Head of caudate nucleus (tissue), 42 donors: ENCODE results near the gene KCNF1.

ENCODE experiments used
- DNase-seq, 42 donors: peaks; one replicate each; pipeline versions ENCODE4 v3.0.0 to v3.0.0-alpha.2; 2020 to 2021; ENCODE audit warnings: mixed read lengths in 7 of 42
- intact Hi-C: fragments of 100-400 bp; cut with DNase I; formaldehyde crosslinking; loops from one replicate; pipeline ENCODE4 v1.15.0; 2022

Gene KCNF1, protein sequence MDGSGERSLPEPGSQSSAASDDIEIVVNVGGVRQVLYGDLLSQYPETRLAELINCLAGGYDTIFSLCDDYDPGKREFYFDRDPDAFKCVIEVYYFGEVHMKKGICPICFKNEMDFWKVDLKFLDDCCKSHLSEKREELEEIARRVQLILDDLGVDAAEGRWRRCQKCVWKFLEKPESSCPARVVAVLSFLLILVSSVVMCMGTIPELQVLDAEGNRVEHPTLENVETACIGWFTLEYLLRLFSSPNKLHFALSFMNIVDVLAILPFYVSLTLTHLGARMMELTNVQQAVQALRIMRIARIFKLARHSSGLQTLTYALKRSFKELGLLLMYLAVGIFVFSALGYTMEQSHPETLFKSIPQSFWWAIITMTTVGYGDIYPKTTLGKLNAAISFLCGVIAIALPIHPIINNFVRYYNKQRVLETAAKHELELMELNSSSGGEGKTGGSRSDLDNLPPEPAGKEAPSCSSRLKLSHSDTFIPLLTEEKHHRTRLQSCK

DNA sequence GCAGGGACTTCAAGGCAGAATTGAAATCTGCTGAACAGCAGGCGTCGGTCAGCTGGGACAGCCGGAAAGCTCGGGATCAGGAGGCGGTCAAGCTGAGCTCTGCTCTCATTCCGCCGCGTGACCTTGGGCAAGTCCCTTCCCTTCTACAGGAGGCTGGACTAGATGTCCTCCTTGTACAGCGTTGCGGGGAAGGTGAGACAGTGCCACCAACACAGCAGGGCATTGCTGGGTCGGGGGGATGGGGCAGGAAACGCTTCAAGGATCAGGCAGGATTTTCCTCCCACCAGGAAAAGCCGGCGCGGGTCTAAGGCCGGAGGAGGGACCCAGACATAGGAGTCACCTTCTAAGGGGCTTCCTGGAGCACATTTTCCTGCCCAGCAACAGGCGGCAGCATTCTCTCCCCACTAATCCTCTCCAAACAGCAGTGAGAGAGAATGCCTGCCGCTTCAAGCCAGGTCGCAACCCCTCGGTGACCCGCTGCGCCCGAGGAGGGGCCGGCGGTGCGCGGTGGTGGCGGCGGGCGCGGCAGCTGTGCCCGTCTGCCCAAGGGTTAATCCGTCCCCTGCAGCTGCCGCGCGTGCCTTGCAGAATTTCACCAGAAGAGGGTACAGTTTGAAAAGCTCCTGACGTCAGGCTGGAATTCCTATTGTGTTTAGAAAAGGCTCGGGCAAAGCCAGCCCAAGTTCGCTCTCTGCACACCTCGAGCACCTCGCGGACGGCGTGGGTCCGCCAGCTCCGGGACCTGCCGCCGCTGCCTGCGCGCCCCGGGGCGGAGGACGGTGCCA lies at the start of gene KCNF1:
Gene KCNF1 (plus strand): TSS at position 644 of the 785 bp plus-strand sequence. CDS start 493 bp downstream, outside the sequence.
- DNase-seq = peak in 17 of 42 donors; percentile 19 to 78 (median 57)
- intact Hi-C loops = loop anchor here (10.0 kb wide), 1 partner anchor 213 kb away; no protein-coding TSS in a partner anchor

GRCh38 chr2:10862330-10862729 lies 49.4 kb upstream of the KCNF1 start:
- DNase-seq = peak in 1 of 42 donors; percentile 19

GRCh38 chr2:10863047-10863446 lies 48.7 kb upstream of the KCNF1 start:
- peak in 1 of 42 donors; percentile 25 for DNase-seq
- intact Hi-C loops = no loop called here

More at GRCh38 chr2:10862330-10862729, 49.4 kb upstream of the KCNF1 start:
- intact Hi-C loops = no loop called here

- intact Hi-C loops = no loop called here
- peak in 8 of 42 donors; percentile 25 to 52 (median 32) for DNase-seq
Observed at GRCh38 chr2:10863837-10864236, 47.9 kb upstream of the KCNF1 start.

DNA sequence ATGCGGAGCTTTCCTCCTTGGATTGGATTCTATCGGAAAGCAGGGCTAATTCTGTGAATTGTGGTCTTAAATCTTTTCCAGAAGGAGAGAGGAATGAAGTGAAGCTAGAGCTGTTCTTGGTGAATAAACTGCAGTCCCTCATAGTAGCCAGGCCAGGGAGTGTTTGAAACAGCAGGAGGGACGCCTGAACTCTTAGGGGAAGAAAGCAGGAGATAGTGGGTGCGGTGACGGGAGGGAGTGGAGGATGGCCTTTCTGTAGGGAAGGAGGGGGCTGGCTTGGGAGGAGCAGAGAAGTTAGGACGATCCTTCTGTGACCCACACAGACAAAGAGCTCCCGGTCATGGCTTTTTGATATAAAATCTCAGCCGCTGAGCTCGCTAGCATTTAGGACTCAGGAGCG lies 47.5 kb upstream of the KCNF1 start:
- intact Hi-C loops = no loop called here
- DNase-seq = peak in 1 of 42 donors; percentile 25

- DNase-seq = peak in 20 of 42 donors; percentile 34 to 77 (median 56)
Observed at GRCh38 chr2:10864861-10865636, 46.7 kb upstream of the KCNF1 start.

DNA sequence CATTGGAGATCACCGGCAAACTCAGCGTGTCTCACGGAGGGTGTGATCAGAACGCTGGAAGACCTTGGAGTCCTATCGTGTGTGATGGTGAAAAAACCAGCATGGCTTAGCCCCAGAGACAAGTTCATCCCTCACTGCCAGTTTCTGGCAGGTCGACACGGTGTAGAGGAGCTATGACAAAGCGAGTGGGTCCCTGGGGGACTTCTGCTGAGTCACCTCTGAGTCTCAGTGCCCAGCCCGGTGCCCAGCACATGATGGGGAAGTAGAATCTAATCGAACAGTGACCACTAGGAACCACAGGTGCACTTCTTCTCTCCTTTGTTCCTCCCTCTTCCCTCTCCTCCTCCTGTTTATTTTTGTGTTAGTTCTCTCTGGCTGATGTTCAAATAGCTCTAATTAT lies 45.9 kb upstream of the KCNF1 start:
- intact Hi-C loops = no loop called here

More at GRCh38 chr2:10864861-10865636, 46.7 kb upstream of the KCNF1 start:
- intact Hi-C loops = no loop called here

DNA sequence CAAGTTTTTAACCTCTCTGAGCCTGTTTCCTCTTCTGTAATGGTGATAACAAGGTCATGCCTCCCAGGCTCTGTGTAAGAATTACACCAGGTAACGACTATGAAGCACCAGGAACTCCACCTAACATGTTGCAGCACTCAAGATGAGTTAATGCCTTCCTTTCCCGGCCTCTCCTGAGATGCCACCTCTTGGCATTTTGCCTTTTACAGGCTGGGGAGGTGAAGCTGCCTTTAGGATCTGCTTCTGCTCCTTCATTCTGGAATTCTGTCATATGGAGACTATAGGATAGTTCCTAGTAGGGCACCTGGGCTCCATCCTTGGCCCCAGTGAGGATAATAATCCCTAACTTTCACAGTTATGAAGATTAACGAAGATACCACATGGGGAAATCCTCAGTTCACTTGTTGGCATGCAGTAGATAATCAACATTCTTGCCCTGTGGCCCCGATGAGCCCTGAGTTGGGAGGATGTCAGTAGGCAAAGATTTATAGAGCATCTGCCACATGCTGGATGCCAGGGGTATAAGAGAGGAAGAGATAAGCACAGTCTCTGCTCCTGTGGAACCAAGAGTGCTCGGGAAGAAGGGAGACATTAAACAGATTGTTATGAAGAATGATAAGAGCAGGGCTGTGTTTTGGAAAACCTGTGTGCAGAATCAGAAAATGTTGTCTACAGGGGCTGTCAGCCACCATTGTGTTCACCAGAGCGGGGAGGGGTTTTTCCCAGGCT lies 43.9 kb upstream of the KCNF1 start:
- intact Hi-C loops = no loop called here
- no peak for DNase-seq

More for the DNA sequence above, 45.9 kb upstream of the KCNF1 start:
- DNase-seq = peak in 1 of 42 donors; percentile 11

DNA sequence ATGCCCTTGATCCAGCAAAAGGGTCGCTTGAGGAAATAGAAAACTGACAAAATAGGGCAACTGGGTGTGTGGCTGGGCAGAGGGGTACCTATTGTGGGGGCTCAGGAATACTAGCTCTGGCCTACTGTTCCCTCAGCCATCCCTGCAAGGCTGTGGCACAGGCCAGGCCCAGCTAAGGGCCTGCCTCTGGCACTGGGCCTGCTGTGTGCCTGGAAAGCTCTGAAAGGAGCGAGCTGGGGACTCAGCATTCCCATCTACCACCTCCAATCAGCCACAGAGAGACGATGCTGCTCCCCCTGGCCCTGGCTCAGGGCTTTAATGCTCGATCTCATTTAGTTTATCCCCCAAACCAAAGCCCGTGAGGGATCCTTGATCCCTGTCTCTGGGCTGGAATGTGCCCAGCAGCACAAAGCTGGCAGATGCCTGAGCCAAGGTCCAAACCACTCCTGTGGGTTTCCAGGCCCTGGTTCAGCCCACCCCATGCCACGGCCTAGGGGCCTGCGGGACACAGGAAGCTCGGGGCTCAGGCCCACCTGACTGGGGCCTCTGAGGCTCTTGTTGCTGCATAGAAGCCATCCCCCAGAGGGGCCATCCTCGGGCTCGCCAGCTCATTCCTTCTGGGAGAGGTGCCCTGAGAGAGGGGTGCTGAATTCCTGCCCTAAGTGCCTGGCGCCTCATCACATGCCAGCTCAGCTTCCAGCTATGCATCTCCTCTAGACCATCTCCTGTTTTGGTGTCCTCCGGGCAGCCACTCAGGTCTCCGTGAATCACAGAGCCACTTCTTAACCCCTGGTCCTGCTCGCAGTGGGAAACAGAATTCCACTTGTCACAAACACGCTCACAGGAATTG lies 43.0 kb upstream of the KCNF1 start:
- intact Hi-C loops = no loop called here
- DNase-seq = peak in 1 of 42 donors; percentile 27

- intact Hi-C loops = no loop called here
- DNase-seq = no peak
Observed at GRCh38 chr2:10871978-10872377, 39.8 kb upstream of the KCNF1 start.

DNA sequence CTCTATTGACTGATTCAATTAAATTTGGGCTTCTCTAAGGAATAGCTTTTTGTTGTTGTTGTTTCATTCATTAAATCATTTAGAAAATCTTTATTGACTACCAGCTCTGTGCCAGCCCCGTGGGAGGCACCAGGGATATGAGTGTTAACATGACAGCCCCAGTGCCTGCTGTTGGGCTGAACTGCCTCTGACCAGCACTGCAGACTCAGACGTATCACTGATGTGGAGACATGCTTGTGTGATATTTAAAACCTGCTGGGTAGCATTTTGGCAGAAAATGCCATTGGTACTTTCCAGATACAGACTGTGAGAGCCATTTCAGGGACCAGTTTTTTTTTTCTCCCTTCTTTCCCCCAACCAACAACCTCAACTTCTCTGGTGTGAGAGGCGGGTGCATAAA lies 38.6 kb upstream of the KCNF1 start:
- intact Hi-C loops = no loop called here
- DNase-seq = peak in 1 of 42 donors; percentile 2

GRCh38 chr2:10873790-10874437 lies 37.8 kb upstream of the KCNF1 start:
- intact Hi-C loops = no loop called here

DNA sequence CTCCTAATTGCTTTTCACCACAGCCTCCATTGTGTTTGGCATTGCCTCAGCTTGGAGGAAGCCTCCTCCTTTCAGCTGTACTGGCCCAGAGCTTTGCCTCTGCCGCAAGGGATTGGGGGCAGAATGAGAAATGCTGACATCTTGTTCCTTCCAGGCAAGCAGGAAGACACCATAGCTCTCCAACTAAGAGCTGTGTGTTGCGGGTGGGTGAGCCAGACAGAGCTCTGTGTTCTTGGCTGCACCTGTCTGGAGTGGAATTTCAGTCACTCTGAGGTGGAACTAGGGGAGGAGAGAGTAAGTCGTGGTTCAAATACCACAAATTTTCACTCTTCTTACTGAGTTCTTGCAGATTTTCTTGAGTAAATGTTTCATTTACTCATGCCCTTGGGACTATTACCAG lies 36.6 kb upstream of the KCNF1 start:
- intact Hi-C loops = no loop called here

More at GRCh38 chr2:10873790-10874437, 37.8 kb upstream of the KCNF1 start:
- DNase-seq = peak in 4 of 42 donors; percentile 12 to 20 (median 19)

DNA sequence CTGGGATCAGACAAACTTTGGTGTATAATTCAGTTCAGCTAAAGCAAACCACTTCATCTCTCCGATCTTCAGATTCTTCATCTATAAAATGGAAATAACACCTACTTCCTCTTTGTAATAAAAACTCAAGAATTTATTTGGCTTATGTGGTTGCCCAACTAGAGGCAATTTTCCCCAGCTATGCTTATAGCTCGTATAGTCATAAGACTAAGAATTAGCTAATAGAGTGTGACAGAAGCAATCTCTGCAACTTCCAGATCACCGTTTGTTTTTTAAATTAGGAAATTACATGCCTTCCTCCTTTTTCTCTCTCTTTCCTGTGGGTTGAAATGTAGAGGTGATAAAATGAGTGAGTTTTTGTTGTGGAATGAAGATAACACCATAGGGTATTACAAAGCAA lies 35.3 kb upstream of the KCNF1 start:
- no peak for DNase-seq
- intact Hi-C loops = no loop called here

More for the DNA sequence above, 36.6 kb upstream of the KCNF1 start:
- peak in 3 of 42 donors; percentile 20 to 35 (median 21) for DNase-seq

DNA sequence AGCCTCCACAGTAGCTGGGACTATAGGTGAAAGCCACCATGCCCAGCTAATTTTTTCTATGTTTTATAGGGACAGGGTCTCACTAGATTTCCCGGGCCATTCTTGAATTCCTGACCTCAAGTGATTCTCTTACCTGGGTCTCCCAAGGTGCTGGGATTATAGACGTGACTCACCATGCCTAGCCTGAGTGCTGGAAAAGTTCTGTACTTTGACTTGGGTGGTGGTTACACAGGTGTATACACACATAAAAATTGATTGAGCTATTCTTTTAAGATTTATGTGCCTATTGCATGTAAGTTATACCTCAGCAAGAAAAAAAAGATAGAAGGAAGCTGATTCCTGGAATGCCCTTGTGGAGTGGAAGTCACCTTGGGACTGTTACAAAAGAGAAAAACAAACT lies 34.8 kb upstream of the KCNF1 start:
- intact Hi-C loops = no loop called here
- peak in 3 of 42 donors; percentile 3 to 22 (median 4) for DNase-seq

DNA sequence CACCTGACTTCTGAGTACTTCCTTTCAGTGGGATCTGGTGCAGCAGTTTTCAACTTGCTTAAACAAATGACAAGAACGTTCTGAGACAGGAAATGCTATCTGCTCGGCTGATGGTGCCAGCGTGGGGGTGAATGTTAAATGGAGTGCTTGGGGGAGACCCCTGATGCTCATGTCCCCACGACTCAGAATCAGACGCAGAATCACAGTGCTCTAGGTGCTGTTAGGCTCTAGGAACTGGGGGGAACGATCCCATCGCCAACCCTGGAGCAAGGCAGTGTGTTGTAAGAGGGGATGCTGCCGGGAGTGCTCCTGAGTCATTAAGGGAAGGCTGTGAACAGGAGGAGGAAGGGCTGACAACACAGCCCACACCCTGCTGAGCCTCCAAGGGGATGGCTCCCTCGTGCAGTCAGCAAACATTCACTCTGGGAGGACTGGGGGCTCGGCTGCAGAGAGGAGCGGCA lies 34.1 kb upstream of the KCNF1 start:
- intact Hi-C loops = no loop called here
- DNase-seq = peak in 40 of 42 donors; percentile 16 to 85 (median 61)
